Head of caudate nucleus (tissue), 42 donors: ENCODE data around the gene PPM1N.
"Not testable (repeated sequence)": the region's sequence is repeated elsewhere in the genome, so short reads cannot be mapped to it uniquely, and the experiment has no call there.

Experiments
- DNase-seq, 42 donors: peaks; one replicate each; pipeline versions ENCODE4 v3.0.0 to v3.0.0-alpha.2; 2020 to 2021; ENCODE audit warnings: mixed read lengths in 7 of 42
- intact Hi-C: fragments of 100-400 bp; cut with DNase I; formaldehyde crosslinking; loops from one replicate; pipeline ENCODE4 v1.15.0; 2022

The PPM1N gene

DNA sequence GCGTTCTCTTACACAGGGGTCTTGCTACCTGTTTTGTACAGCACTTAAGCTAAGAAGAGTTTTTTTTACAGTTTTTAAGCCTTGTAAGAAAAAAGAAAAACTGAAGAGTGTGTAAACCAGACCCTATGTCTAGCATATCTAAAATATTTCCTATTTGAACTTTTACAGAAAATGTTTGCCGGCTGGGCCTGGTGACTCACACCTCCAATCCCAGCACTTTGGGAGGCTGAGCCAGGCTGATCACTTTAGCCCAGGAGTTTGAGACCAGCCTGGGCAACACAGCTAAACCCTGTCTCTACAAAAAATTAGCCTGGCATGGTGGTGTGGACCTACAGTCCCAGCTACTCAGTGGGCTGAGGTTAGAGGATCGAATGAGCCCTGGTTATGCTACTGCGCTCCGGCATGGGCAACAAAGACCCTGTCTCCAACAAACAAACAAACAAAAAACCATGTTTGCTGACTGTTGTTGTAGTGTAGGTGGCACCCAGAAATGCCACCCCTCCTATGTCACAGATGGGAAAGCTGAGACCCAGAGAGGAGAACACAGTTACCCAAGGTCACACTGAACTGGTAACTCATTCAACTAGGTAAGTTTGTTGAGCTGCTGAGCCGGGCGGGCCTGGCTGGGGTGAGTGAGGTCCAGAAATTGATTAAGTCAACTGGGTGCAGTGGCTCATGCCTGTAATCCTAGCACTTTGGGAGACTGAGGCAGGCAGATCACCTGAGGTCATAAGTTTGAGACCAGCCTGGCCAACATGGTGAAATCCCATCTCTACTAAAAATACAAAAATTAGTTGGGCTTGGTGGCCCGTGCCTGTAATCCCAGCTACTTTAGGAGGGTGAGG lies 7.1 kb downstream of the PPM1N start:
- DNase-seq = no peak
- intact Hi-C loops = no loop called here

DNA sequence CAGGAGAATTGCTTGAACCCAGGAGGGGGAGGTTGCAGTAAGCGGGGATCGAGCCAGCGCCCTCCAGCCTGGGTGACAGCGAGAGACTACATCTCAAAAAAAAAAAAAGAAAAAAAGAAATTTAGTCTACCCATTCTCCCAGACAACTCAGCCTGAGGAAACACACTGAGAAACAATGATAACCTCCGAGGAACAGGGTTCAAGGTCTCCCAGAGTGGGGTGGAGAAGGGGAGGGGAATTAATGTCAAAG lies 7.7 kb downstream of the PPM1N start:
- DNase-seq = no peak
- intact Hi-C loops = no loop called here

DNA sequence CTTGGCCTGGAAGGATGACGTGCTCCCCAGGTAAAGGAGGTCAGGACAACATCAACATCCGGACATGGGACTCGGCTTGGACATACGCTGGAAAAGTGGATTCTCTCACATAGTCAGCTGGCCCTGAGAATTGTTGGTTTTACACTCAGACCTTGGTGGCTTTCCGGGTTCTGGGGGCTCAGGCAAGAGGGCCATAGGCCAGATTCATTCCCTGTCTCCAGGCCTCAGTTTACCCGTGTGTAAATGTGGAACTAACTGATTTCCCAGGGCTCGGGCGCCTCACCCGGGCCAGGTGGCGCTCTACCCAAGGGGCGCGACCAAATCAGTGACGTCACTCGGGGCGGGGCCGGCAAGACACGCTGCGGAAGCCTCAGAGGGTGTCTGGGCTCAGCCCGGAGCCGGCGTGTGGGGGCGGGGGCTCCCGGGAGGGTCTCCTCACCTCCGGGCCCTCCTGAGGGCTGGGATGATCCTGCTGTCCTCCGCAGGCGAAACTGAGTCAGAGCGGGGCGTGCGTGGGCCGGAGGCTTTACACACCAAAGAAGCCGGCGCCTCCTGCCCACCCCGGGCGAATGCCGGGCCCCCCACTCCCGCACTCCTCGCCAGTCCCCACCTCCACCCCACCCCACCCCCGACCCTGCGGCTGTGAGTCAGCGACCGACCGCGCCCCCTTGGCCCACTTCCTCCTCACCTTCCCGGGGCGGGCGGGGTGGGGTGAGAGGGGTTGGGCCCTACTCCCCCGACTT lies 8.2 kb downstream of the PPM1N start:
- intact Hi-C loops = no loop called here

GRCh38 chr19:45506989-45507871 lies 9.0 kb downstream of the PPM1N start, which contains the start of gene VASP:
Gene VASP (plus strand): TSS chr19:45507479. CDS start chr19:45507772, 293 bp downstream.
- peak; percentile 80 to 95 (median 89) for DNase-seq
- intact Hi-C loops = no loop called here

More for the DNA sequence above, 8.2 kb downstream of the PPM1N start:
- DNase-seq = peak; percentile 91 to 98 (median 96)

GRCh38 chr19:45507872-45508416 lies 9.7 kb downstream of the PPM1N start:
- DNase-seq = peak in 1 of 42 donors; percentile 22
- intact Hi-C loops = no loop called here

- intact Hi-C loops = no loop called here
- peak in 1 of 42 donors; percentile 35 for DNase-seq
Measured at GRCh38 chr19:45508417-45508860, 10.2 kb downstream of the PPM1N start.

DNA sequence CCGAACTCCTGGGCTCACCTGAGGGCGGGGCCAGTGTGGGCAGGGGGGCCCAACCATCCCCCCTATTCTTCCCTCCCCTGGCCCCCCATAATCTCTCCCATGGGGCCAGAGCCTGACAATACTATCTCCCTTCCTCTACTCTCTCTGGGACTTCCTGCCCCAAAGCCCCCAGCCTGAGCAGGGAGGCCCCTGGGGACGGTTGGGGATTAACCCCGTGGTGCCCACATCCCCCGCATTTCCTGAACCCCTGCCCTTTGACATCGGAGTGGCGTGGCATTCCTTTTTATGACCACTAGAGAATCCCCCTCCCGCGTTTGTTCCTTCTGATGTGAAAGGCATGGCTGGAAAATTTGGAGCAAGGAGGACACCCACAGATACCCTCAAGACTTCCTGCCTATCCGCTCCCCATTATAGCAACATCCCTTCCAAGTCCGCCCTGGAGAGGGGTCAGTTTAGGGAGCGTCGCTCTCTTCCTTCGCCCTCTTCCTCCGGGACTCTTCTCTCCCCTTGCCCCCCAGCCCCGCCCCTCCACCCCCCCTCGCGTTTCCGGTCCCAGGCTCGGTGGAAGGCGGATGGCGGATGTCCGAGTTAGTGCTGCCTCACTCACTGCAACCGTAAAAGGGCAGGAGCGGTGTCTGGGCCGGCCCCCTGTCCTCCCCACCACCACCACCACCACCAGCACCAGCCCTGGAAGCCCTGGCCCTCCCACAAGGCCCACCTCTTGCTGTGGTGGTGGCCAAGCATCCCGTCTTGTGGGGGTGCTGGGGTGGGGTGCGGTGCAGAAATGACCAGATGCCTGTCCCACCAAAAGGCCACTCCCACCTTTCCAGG lies 10.8 kb downstream of the PPM1N start:
- intact Hi-C loops = no loop called here
- DNase-seq = peak in 7 of 42 donors; percentile 37 to 61 (median 48)

DNA sequence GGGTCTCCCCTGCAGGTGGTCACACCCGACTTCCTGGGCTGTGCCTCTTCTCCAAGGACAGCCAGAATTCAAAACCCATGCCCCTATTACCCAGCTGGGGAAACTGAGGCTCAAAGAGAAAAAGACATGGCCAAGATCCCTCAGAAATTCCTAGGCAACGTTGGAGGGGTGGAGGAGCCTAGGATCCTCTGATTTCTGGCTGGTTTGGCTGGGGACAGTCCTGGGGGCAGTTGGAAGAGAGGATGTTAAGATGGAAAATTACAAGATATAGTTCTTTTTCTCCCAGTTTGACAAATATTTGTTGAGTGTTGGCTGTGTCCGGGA lies 11.4 kb downstream of the PPM1N start:
- intact Hi-C loops = no loop called here
- no peak for DNase-seq

GRCh38 chr19:45510352-45510751 lies 12.1 kb downstream of the PPM1N start:
- DNase-seq, intact Hi-C loops: not testable (repeated sequence)

DNA sequence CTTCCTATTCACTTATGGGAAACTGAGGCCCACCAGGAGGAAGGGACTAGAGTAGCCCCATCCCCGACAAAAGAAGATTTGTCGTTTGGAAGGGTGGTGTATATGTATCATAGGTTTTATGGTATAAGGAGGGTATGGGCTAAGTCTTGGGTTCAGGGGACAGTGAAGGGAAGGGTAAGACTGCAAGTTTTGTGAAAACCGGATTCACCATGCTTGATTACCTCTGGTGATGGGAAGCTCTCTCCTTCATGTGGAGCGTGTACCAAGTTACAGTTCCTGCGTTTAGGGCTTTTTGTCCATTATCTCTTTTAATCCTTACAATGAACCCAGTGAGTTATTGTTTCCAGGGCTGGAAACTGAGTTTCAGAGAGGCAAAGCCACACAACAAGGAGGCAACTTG lies 12.8 kb downstream of the PPM1N start:
- no peak for DNase-seq
- intact Hi-C loops = no loop called here

DNA sequence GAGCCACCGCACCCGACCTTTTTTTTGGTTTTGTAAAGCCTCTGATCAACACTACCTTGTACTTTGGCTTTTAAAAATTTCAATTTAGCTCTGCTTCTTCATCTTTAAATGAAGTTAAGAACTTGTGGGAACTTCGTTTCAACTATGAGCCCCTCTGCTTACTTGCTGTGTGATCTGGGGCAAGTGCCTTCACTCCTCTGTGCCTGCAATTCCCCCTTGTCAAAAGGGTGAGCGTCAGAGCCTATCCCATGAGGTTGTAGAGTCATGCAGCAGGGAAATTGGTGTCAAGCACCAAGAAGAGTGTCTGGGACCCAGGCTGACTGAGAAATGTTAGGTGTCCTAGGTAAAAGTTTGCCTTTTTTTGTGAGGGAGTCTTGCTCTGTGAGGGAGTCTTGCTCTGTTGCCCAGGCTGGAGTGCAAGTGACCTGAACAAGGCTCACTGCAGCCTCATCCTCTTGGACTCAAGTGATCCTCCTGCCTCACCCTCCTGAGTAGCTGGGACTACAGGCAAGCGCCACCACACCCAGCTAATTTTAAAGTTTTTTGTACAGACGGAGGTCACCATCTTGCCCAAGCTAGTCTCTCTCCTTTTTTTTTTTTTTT lies 14.7 kb downstream of the PPM1N start:
- DNase-seq = no peak
- intact Hi-C loops = no loop called here

DNA sequence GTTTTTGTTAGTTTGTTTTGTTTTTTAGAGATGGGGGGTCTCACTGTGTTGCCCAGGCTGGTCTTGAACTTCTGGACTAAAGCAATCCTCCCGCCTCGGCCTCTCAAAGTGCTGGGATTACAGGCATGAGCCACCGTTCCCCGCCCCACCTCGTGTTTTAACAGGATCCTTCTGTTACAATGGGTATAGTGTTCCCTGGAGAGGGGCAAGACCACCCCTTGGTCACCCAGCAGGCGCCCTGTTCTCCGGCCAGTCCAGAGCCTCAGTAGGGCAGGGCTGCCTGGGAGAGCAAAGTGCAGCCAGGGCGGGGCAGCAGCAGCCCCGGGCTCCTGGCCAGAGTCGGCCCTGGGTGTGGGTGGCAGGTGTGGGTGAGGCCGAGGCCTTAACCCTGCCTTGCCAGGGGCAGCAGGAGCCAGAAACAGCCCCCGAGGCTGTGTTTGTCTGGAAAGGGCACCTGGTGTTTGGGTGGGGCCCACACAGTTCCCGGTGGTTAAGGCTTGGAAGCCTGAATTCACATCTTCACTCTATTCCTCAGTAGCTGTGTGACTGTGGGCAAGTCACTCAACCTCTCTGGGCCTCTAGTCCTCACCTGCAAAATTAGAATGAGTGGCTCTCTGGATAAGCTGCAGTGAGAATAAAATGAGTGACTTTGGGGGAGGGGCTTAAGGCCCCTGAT lies 16.3 kb downstream of the PPM1N start:
- DNase-seq = no peak
- intact Hi-C loops = no loop called here

GRCh38 chr19:45515081-45515624 lies 16.9 kb downstream of the PPM1N start:
- peak in 23 of 42 donors; percentile 26 to 69 (median 52) for DNase-seq
- intact Hi-C loops = no loop called here

GRCh38 chr19:45515807-45516401 lies 17.7 kb downstream of the PPM1N start:
- DNase-seq = no peak
- intact Hi-C loops = no loop called here

DNA sequence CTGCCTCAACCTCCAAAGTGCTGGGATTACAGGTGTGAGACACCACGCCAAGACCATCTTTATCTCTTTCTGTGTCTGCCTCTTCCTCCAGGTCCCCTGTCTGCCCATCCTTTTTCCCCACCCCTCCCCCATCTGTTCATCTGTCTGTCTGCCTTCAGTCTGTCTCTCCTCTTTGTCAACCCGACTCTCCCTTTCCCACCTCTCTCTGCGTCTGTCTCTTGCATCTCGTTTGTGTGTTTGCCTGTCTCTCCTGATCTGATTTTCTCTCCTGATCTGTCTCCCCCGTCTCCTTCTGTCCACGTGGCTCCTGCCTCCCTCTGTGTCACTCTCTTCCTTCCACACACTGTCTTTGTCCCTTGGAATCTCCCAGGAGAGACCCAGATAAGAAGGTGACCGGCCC lies 19.0 kb downstream of the PPM1N start:
- intact Hi-C loops = no loop called here

DNA sequence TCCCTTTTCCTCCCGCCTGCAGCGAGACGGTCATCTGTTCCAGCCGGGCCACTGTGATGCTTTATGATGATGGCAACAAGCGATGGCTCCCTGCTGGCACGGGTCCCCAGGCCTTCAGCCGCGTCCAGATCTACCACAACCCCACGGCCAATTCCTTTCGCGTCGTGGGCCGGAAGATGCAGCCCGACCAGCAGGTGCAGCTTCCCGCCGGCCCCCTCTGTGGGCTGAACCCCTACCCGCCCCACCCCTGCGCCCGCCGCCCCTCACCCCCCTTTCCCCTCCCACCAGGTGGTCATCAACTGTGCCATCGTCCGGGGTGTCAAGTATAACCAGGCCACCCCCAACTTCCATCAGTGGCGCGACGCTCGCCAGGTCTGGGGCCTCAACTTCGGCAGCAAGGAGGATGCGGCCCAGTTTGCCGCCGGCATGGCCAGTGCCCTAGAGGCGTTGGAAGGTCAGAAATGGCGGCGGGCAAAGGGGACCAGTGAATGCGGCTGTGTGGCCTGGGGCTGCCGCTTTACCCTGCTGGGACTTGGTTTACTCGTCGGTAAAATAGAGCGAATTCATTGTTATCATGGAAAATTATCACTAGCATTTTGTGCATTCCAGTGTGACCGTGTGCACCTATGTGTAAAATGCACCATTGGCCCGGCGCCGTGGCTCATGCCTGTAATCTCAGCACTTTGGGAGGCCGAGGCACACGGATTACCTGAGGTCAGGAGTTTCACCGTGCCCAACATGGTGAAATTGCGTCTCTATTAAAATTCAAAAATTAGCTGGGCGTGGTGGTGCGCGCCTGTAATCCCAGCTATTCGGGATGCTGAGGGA lies 19.6 kb downstream of the PPM1N start:
- intact Hi-C loops = no loop called here
- no peak for DNase-seq

More for the DNA sequence above, 19.0 kb downstream of the PPM1N start:
- no peak for DNase-seq
